KMS-11 (cell line): ENCODE measurements around the gene RPP38.

Experiments used
- H2AFZ ChIP-seq: fragments of 200-600 bp; sonication (generic); 2 replicates; pipeline ENCODE4 v1.6.1; 2016; ENCODE audit warnings: antibody characterized with exemption, mixed run types, low read depth
- H3K27ac ChIP-seq: fragments of 200-600 bp; sonication (generic); 2 replicates; pipeline ENCODE4 v1.6.1; 2016; ENCODE audit warnings: mild to moderate bottlenecking, mixed run types
- H3K27me3 ChIP-seq: fragments of 200-600 bp; sonication (generic); 2 replicates; pipeline ENCODE4 v1.6.1; 2017; ENCODE audit warnings: mild to moderate bottlenecking, low read depth, mixed run types, moderate library complexity; ENCODE audit not compliant: insufficient read depth
- H3K36me3 ChIP-seq: fragments of 200-600 bp; sonication (generic); 2 replicates; pipeline ENCODE4 v1.6.1; 2017; ENCODE audit warnings: mild to moderate bottlenecking, mixed run types; ENCODE audit not compliant: insufficient read depth
- H3K4me1 ChIP-seq: fragments of 200-600 bp; sonication (generic); 2 replicates; pipeline ENCODE4 v1.6.1; 2016; ENCODE audit warnings: mild to moderate bottlenecking, low read depth, mixed run types; ENCODE audit not compliant: poor library complexity, severe bottlenecking
- H3K4me2 ChIP-seq: fragments of 200-600 bp; sonication (generic); 2 replicates; pipeline ENCODE4 v1.7.0; 2016; ENCODE audit warnings: mild to moderate bottlenecking, mixed run types
- H3K4me3 ChIP-seq: fragments of 200-600 bp; sonication (generic); IDR thresholded peaks from 2 replicates; pipeline ENCODE4 v1.6.1; 2017; ENCODE audit warnings: low read depth, low read length, mixed read lengths; ENCODE audit not compliant: insufficient read depth
- H3K79me2 ChIP-seq: fragments of 200-600 bp; sonication (generic); 2 replicates; pipeline ENCODE4 v1.6.1; 2016; ENCODE audit warnings: low read depth, mixed run types; ENCODE audit not compliant: insufficient read depth
- H3K9ac ChIP-seq: fragments of 200-600 bp; sonication (generic); 2 replicates; pipeline ENCODE4 v1.6.1; 2016; ENCODE audit warnings: mild to moderate bottlenecking, mixed run types
- H4K20me1 ChIP-seq: fragments of 200-600 bp; sonication (generic); 2 replicates; pipeline ENCODE4 v1.6.1; 2016; ENCODE audit warnings: mild to moderate bottlenecking, mixed run types; ENCODE audit not compliant: insufficient read depth
- TF ChIP-seq, protein P1 (sequence below): fragments of 200-600 bp; sonication (generic); conservative IDR thresholded peaks from 2 replicates; pipeline ENCODE4 v1.6.1; 2017; ENCODE audit warnings: low read depth, mild to moderate bottlenecking, antibody characterized with exemption, low read length, moderate library complexity, mixed read lengths

Gene RPP38

DNA sequence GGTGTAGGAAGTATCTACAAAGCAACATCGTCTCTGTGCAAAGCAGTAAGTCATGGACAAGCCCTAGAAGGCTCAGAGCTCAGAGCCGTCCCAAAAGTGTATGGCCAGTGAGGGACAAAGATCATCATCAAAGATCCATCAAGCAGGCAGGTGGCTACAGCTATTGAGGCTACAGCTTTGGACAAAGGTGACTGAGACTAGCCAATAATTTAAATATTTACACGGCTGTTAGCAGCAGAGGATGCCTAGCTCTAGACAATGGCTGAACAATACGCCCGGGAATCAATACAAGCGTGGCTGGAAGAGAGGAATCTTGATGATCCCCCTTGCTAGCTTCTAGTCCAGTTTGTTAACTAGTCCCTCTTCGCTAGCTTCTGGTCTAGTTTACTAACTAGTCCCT is 53.4 kb downstream of the RPP38 start:
- Histone ChIP-seq H3K4me1 (no peaks in the 10 kb centered on the region), H3K36me3 (no peaks in the 10 kb centered on the region), H3K9ac (no peak overlapping the region), H3K27ac (no peak overlapping the region), H3K27me3 (no peaks in the 10 kb centered on the region), H3K4me2 (no peak overlapping the region), H2AFZ (no peak overlapping the region), H3K4me3 (no peak overlapping the region), H3K79me2 (no peaks in the 10 kb centered on the region), H4K20me1 (no peaks in the 10 kb centered on the region)
- TF ChIP-seq, protein P1, sequence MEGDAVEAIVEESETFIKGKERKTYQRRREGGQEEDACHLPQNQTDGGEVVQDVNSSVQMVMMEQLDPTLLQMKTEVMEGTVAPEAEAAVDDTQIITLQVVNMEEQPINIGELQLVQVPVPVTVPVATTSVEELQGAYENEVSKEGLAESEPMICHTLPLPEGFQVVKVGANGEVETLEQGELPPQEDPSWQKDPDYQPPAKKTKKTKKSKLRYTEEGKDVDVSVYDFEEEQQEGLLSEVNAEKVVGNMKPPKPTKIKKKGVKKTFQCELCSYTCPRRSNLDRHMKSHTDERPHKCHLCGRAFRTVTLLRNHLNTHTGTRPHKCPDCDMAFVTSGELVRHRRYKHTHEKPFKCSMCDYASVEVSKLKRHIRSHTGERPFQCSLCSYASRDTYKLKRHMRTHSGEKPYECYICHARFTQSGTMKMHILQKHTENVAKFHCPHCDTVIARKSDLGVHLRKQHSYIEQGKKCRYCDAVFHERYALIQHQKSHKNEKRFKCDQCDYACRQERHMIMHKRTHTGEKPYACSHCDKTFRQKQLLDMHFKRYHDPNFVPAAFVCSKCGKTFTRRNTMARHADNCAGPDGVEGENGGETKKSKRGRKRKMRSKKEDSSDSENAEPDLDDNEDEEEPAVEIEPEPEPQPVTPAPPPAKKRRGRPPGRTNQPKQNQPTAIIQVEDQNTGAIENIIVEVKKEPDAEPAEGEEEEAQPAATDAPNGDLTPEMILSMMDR: no peak

DNA sequence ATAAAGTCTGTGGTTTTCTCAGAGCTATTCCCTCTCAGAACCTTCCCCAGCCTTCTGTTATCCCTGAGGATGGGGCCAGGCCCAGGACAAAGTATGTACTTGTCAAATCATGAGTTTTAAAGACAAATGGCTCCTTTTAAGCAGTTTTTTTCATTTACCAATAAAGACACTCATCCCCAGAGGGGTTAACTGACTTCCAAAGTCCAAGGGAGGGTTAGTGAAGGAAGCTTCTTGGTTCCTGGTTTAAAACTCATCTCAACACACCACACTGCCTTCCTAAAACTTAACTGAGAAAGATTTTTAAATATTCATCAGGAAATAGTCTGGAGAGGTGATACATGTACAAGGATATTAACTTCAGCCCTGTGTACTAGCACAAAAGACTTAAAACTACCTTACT is 55.4 kb downstream of the RPP38 start:
- Histone ChIP-seq H3K79me2 (no peaks in the 10 kb centered on the region), H3K4me1 (no peaks in the 10 kb centered on the region), H4K20me1 (no peaks in the 10 kb centered on the region), H2AFZ (no peak overlapping the region), H3K27me3 (no peaks in the 10 kb centered on the region), H3K27ac (no peak overlapping the region), H3K9ac (no peak overlapping the region), H3K4me2 (no peak overlapping the region), H3K36me3 (no peaks in the 10 kb centered on the region), H3K4me3 (no peak overlapping the region)
- TF ChIP-seq, protein P1: no peak
